Stomach smooth muscle (tissue), 2 donors: Measurements from ENCODE around the gene GP1BB.
"Not testable (repeated sequence)": the region's sequence is repeated elsewhere in the genome, so short reads cannot be mapped to it uniquely, and the experiment has no call there.

Source experiments
- H3K27ac ChIP-seq: one replicate; pipeline ENCODE4 v1.7.0; 2013; ENCODE audit warnings: mild to moderate bottlenecking, low read length, inconsistent platforms
- H3K27me3 ChIP-seq, 2 donors: one replicate each; pipeline ENCODE4 v1.7.0; 2013; ENCODE audit warnings: low read length in 2 of 2; ENCODE audit not compliant: insufficient read depth in 2 of 2, control insufficient read depth in 1 of 2
- H3K36me3 ChIP-seq, 2 donors: one replicate each; pipeline ENCODE4 v1.7.0; 2013; ENCODE audit warnings: low read length in 2 of 2; ENCODE audit not compliant: control insufficient read depth in 2 of 2, insufficient read depth in 2 of 2
- H3K4me1 ChIP-seq: one replicate; pipeline ENCODE4 v1.7.0; 2013; ENCODE audit warnings: low read length; ENCODE audit not compliant: control insufficient read depth, insufficient read depth
- H3K4me3 ChIP-seq, 2 donors: one replicate each; pipeline ENCODE4 v1.7.0; 2013; ENCODE audit warnings: low read length in 2 of 2
- H3K9ac ChIP-seq, 2 donors: one replicate each; pipeline ENCODE4 v1.7.0; 2013; ENCODE audit warnings: low read length in 2 of 2, mild to moderate bottlenecking in 1 of 2
- H3K9me3 ChIP-seq, 2 donors: one replicate each; pipeline ENCODE4 v1.7.0; 2013; ENCODE audit warnings: low read length in 2 of 2; ENCODE audit not compliant: control insufficient read depth in 2 of 2
- donor health status: healthy.
- donor health status: Pancreatic carcinoma.

The GP1BB gene

GRCh38 chr22:19721330-19722177, 1.8 kb upstream of the GP1BB start:
- peaks cover 0 to 14% of the 10 kb centered on the region in 2 donors for H3K36me3 ChIP-seq
- no peak overlapping the region for H3K27ac ChIP-seq
- no peaks in the 10 kb centered on the region for H3K9me3 ChIP-seq
- no peak overlapping the region for H3K4me3 ChIP-seq
- peaks cover 6 to 13% of the 10 kb centered on the region in 2 donors for H3K27me3 ChIP-seq
- H3K4me1 ChIP-seq = peaks cover 30% of the 10 kb centered on the region
- no peak overlapping the region for H3K9ac ChIP-seq

GRCh38 chr22:19722178-19722981, 959 bp upstream of the GP1BB start:
- Histone ChIP-seq H3K4me3 (no peak overlapping the region), H3K27me3 (peaks cover 6 to 13% of the 10 kb centered on the region in 2 donors), H3K4me1 (peaks cover 27% of the 10 kb centered on the region), H3K27ac (no peak overlapping the region), H3K9me3 (no peaks in the 10 kb centered on the region), H3K36me3 (peaks cover 0 to 14% of the 10 kb centered on the region in 2 donors), H3K9ac (no peak overlapping the region)

GRCh38 chr22:19722982-19723231, 432 bp upstream of the GP1BB start:
- peaks cover 21% of the 10 kb centered on the region for H3K4me1 ChIP-seq
- no peak overlapping the region for H3K27ac ChIP-seq

GRCh38 chr22:19723983-19724827, 866 bp downstream of the GP1BB start:
- H3K9me3 ChIP-seq = no peaks in the 10 kb centered on the region
- peak overlapping the region in 1 of 2 donors; percentile 44 for H3K4me3 ChIP-seq
- H3K27me3 ChIP-seq = peaks cover 6 to 13% of the 10 kb centered on the region in 2 donors
- H3K27ac ChIP-seq = no peak overlapping the region
- H3K4me1 ChIP-seq = peaks cover 12% of the 10 kb centered on the region
- H3K9ac ChIP-seq = no peak overlapping the region
- peaks cover 0 to 14% of the 10 kb centered on the region in 2 donors for H3K36me3 ChIP-seq

More at GRCh38 chr22:19722982-19723231, 432 bp upstream of the GP1BB start:
- no peaks in the 10 kb centered on the region for H3K9me3 ChIP-seq
- H3K9ac ChIP-seq = no peak overlapping the region
- peaks cover 0 to 14% of the 10 kb centered on the region in 2 donors for H3K36me3 ChIP-seq
- no peak overlapping the region for H3K4me3 ChIP-seq
- peaks cover 6 to 13% of the 10 kb centered on the region in 2 donors for H3K27me3 ChIP-seq

GRCh38 chr22:19724927-19725661, 1.8 kb downstream of the GP1BB start:
- H3K4me1 ChIP-seq = peaks cover 8% of the 10 kb centered on the region
- H3K36me3 ChIP-seq = peaks cover 0 to 12% of the 10 kb centered on the region in 2 donors
- peaks cover 6 to 13% of the 10 kb centered on the region in 2 donors for H3K27me3 ChIP-seq
- H3K4me3 ChIP-seq = no peak overlapping the region
- H3K9ac ChIP-seq = no peak overlapping the region
- no peak overlapping the region for H3K27ac ChIP-seq
- no peaks in the 10 kb centered on the region for H3K9me3 ChIP-seq

GRCh38 chr22:19726064-19726788, 2.9 kb downstream of the GP1BB start:
- not testable (repeated sequence) for H3K9ac ChIP-seq, H3K36me3 ChIP-seq, H3K4me3 ChIP-seq, H3K9me3 ChIP-seq, H3K27ac ChIP-seq
- peaks cover 11% of the 10 kb centered on the region for H3K4me1 ChIP-seq
- H3K27me3 ChIP-seq = peaks cover 4 to 17% of the 10 kb centered on the region in 2 donors

GRCh38 chr22:19727310-19728150, 4.2 kb downstream of the GP1BB start:
- Histone ChIP-seq H3K27ac (no peak overlapping the region), H3K4me1 (peaks cover 10% of the 10 kb centered on the region)

GRCh38 chr22:19728271-19728670, 4.9 kb downstream of the GP1BB start:
- Histone ChIP-seq H3K27me3 (peaks cover 4 to 11% of the 10 kb centered on the region in 2 donors), H3K9ac (no peak overlapping the region), H3K4me1 (peaks cover 10% of the 10 kb centered on the region), H3K4me3 (no peak overlapping the region), H3K36me3 (no peaks in the 10 kb centered on the region), H3K9me3 (no peaks in the 10 kb centered on the region), H3K27ac (no peak overlapping the region)

More at GRCh38 chr22:19727310-19728150, 4.2 kb downstream of the GP1BB start:
- Histone ChIP-seq H3K4me3 (no peak overlapping the region), H3K9ac (no peak overlapping the region), H3K9me3 (no peaks in the 10 kb centered on the region), H3K27me3 (peaks cover 4 to 16% of the 10 kb centered on the region in 2 donors), H3K36me3 (no peaks in the 10 kb centered on the region)

- no peaks in the 10 kb centered on the region for H3K36me3 ChIP-seq
- peaks cover 4 to 9% of the 10 kb centered on the region in 2 donors for H3K27me3 ChIP-seq
- no peak overlapping the region for H3K4me3 ChIP-seq
- peaks cover 9% of the 10 kb centered on the region for H3K4me1 ChIP-seq
- no peak overlapping the region for H3K9ac ChIP-seq
- no peak overlapping the region for H3K27ac ChIP-seq
- no peaks in the 10 kb centered on the region for H3K9me3 ChIP-seq
Observed at GRCh38 chr22:19728836-19729235, 5.5 kb downstream of the GP1BB start.
